GM18907 (cell line): ENCODE data around the gene ESYT2.
A peak's percentile ranks its signal among the peaks of the same experiment; 100 is the strongest.
"Not testable (repeated sequence)": the region's sequence is repeated elsewhere in the genome, so short reads cannot be mapped to it uniquely, and the experiment has no call there.

ENCODE experiments used
- ATAC-seq: cut with Tn5 transposase; IDR thresholded peaks from one replicate; pipeline ENCODE4 v1.9.1; 2021; ENCODE audit warnings: mild to moderate bottlenecking, moderate library complexity; ENCODE audit not compliant: unreplicated experiment

Gene ESYT2

DNA sequence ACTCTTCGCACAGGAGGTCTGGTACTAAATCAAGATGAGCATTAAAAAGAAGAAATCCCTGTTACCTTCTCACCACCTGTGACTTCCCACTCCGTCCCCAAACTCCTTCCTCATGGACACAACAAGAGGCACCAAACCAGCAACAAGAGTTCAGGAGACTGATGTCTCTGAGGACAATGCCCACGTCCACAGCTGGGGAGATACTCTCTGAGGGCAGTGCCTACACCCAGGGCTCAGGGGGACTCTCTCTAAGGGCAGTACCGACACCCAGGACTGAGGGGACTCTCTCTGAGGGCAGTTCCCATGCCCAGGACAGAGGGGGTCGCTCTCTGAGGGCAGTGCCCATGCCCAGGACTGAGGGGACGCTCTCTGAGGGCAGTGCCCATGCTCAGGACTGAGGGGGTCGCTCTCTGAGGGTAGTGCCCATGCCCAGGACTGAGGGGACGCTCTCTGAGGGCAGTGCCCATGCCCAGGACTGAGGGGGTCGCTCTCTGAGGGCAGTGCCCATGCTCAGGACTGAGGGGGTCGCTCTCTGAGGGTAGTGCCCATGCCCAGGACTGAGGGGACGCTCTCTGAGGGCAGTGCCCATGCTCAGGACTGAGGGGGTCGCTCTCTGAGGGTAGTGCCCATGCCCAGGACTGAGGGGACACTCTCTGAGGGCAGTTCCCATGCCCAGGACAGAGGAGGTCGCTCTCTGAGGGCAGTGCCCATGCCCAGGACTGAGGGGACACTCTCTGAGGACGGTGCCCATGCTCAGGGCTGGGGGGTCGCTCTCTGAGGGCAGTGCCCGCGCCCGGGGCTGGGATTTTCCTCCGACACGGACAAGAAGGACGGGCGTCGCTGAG lies 125.4 kb downstream of the ESYT2 start:
- not testable (repeated sequence) for ATAC-seq

- no peak for ATAC-seq
Measured at GRCh38 chr7:158702944-158703343, 126.4 kb downstream of the ESYT2 start.

- ATAC-seq = no peak
Measured at GRCh38 chr7:158702196-158702595, 127.1 kb downstream of the ESYT2 start.

DNA sequence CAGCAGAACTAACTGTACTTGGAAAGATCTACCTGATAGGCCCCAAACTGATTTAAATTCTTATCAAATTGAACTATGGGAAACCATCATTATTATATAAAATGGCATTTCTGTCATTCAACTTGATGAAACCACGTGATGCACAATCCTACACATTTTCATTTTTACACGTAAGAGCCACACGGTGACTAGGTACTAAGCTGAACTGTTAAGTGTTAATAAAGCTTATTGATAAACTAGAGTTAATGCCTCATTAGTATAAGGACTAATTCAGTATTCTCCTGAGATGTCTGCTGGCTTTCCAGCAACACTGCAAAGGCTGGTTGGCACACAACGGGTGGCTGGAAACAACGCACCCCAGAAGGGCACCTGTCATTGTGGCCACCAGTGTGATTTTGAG lies 129.3 kb downstream of the ESYT2 start:
- ATAC-seq = no peak

DNA sequence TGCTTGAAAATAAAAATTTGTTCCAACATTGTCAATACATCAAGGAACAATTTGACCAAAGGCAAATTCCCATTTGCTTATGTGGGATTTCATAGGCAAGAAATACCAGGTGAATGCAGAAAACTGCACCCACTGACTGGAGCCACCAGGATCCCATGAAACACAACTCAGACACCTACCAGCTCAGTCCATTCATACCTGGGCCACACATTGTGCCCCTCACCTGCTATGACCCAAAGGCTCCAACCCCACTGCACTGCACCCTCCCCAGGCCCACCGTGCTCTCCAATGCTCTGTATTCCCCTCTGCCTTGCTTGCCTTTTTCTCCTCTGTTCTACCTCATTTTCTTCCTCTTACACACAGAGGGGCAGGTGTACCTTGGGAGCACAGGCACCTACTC lies 130.0 kb downstream of the ESYT2 start:
- no peak for ATAC-seq

GRCh38 chr7:158698657-158699195 lies 130.6 kb downstream of the ESYT2 start:
- ATAC-seq = no peak

DNA sequence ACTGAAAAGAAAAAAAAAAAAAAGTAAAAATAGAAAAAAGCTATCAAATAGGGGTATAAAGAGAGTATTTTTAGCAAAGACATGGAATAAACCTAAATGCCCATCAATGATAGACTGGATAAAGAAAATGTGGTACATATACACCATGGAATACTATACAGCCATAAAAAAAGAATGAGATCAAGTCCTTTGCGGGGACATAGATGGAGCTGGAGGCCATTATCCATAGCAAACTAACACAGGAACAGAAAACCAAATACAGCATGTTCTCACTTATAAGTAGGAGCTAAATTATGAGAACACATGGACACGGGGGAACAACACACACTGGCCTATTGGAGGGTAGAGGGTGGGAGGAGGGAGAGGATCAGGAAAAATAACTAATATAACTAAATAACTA lies 131.7 kb downstream of the ESYT2 start:
- not testable (repeated sequence) for ATAC-seq

DNA sequence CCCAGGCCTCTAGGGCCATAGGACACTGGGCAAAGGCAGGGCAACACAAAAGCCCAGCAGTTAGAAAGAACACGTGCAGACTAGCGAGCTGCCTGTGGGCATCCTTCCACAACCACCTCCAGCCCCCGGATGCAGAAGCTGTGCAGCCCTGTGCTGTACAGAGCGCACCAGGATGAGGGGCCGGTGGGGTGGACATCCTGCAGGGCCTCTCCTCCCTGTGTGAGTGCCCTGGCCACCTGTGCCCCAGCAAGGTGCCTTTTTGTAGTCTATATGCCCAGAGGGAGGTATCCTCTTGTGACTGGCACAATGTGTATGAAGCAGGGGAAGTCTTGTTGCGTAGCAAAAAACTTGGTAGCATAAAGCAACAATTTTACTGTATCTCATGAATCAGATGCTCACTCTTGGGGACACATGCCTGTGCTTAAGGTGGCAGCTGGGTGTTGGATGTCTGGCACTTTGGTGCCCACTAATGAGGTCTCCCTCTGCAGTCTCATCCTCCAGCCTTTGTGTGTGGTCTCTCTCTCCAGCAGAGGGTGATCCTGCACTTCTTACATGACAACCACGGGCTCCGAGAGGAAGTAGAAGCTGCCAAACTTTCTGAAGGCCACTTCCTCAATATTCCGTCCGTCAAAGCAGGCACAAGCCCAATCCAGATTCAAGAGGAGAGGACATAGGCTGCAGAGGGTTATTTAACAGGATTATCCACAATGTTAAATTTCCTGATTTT lies 133.4 kb downstream of the ESYT2 start:
- ATAC-seq = peak; percentile 86

DNA sequence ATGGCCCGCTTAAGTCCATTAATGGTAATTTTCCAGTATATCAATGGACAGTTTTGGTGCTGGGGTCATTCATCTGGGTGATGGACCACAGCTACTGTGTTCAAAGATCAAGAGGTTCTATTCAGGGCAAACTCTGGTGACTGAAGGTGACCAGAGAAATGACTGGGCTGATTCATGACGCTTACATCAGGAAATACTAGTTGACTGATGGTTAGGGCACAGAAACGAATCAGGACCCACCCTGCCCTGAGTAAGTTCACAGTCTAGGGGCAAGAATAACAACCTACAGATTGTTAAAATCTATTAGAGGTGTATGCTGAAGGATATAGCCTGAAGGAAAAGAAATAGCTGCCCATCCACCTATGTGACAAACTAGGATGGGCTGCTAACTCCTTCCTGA lies 134.3 kb downstream of the ESYT2 start:
- no peak for ATAC-seq

DNA sequence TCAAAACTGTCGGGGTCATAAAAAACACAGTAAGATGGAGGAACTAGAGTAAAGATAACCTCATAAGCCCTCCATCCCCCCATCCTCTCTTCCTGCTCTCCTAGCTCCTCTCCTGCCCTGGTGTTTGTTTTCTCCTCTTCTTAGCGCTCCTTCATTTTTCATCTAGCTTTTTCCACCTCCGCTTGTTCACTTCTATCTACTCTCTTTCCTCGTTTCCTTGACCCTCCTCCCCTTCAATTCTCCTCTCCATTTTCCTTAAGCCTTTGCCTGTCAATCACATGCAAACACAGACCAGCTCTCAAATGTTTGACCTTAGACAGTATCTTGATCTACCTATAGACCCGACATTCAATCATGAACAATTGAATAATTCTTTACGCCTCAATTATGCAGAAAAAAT lies 134.7 kb downstream of the ESYT2 start:
- no peak for ATAC-seq

GRCh38 chr7:158689488-158689887 lies 139.8 kb downstream of the ESYT2 start:
- no peak for ATAC-seq

DNA sequence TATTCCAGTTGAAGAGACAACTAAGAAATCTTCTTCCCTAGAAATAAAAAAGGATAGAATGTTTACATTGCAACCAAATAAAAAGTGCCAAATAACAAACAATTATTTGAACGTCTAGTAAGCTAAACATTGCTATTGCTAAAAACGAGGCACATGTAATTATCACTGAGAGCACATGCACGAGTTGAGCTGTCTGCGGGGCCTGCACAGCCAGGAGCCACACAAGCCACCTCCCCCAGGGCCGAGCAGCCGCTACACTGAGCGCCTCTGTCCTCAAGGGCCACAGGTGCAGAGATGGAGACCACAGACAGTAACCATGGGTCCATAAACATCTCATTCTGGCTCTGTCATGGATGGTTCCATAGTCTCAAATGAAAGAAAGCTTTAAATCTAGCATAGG lies 141.9 kb downstream of the ESYT2 start:
- no peak for ATAC-seq

DNA sequence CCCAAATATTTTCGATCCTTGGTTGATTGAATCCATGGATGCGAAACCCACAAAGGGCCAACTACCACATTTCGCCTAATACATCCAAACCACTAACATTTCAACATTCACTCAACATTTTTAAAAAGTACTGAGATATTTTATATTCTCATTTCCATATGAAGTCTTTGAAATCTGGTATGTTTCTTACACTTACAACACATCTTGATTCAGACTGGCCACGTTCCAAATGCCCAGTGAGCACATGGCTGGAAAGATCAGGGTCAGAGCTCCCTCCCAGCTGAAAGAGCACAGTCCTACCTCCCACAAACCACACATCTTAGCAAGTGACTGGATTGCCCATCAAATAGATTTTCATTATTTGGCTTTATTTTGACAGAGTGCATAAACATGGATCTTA lies 143.6 kb downstream of the ESYT2 start:
- no peak for ATAC-seq

- ATAC-seq = no peak
Measured at GRCh38 chr7:158684329-158684728, 145.0 kb downstream of the ESYT2 start.

GRCh38 chr7:158683541-158683940 lies 145.8 kb downstream of the ESYT2 start:
- no peak for ATAC-seq

- ATAC-seq = no peak
Measured at GRCh38 chr7:158682456-158682855, 146.9 kb downstream of the ESYT2 start.
